DND-41 (cell line): Measurements from ENCODE around the gene STX1A.

Experiments
- ATAC-seq: fragments of 200-7000 bp; cut with Tn5 transposase; 3 replicates; pipeline ENCODE4 v1.9.1; 2021; ENCODE audit warnings: low read depth; ENCODE audit not compliant: insufficient read depth
- DNase-seq: peaks from one replicate; pipeline ENCODE4 v3.0.0-alpha.2; 2020
- H2AFZ ChIP-seq: 2 replicates; pipeline ENCODE4 v1.6.0; 2012; ENCODE audit warnings: low read depth, low read length
- H3K27ac ChIP-seq: 2 replicates; pipeline ENCODE4 v1.5.1; 2012; ENCODE audit warnings: low read length, inconsistent platforms
- H3K27me3 ChIP-seq: fragments of 200-600 bp; sonication (generic); 2 replicates; pipeline ENCODE4 v1.6.0; 2012; ENCODE audit warnings: low read length, mild to moderate bottlenecking, inconsistent platforms; ENCODE audit not compliant: insufficient read depth, poor library complexity
- H3K36me3 ChIP-seq: 2 replicates; pipeline ENCODE4 v1.5.1; 2012; ENCODE audit warnings: low read length, inconsistent platforms; ENCODE audit not compliant: insufficient read depth
- H3K4me1 ChIP-seq: 2 replicates; pipeline ENCODE4 v1.5.1; 2012; ENCODE audit warnings: mild to moderate bottlenecking, low read length; ENCODE audit not compliant: insufficient read depth
- H3K4me2 ChIP-seq: 2 replicates; pipeline ENCODE4 v1.6.0; 2012; ENCODE audit warnings: mild to moderate bottlenecking, moderate library complexity, low read length, inconsistent platforms; ENCODE audit not compliant: insufficient read depth
- H3K4me3 ChIP-seq, 2 experiments: fragments of 200-600 bp in 1 of 2; shearing (Covaris generic) in 1 of 2; 2 replicates each; pipeline ENCODE4 v1.5.1; 2012 to 2016; ENCODE audit warnings: inconsistent platforms in 2 of 2, low read length in 2 of 2, mild to moderate bottlenecking in 2 of 2, low read depth in 1 of 2, moderate library complexity in 1 of 2
- H3K79me2 ChIP-seq: 2 replicates; pipeline ENCODE4 v1.6.0; 2012; ENCODE audit warnings: low read length, inconsistent platforms; ENCODE audit not compliant: insufficient read depth
- H3K9ac ChIP-seq: 2 replicates; pipeline ENCODE4 v1.6.0; 2012; ENCODE audit warnings: low read depth, mild to moderate bottlenecking, inconsistent platforms, low read length, moderate library complexity
- H3K9me3 ChIP-seq: 2 replicates; pipeline ENCODE4 v1.5.1; 2012; ENCODE audit warnings: low read length, moderate library complexity, mild to moderate bottlenecking, inconsistent platforms; ENCODE audit not compliant: insufficient read depth, severe bottlenecking
- H4K20me1 ChIP-seq: 2 replicates; pipeline ENCODE4 v1.6.0; 2012; ENCODE audit warnings: low read length; ENCODE audit not compliant: insufficient read depth
- EZH2 ChIP-seq: IDR thresholded peaks from 3 replicates; pipeline ENCODE4 v1.6.1; 2012; ENCODE audit warnings: borderline replicate concordance, low read depth, mild to moderate bottlenecking, moderate library complexity, low read length, inconsistent platforms; ENCODE audit not compliant: severe bottlenecking
- TF ChIP-seq, protein P1 (sequence below): IDR thresholded peaks from 2 replicates; pipeline ENCODE4 v1.5.1; 2012; ENCODE audit warnings: borderline replicate concordance, low read length, moderate library complexity, mild to moderate bottlenecking; ENCODE audit not compliant: poor library complexity, severe bottlenecking; ENCODE audit errors: extremely low read depth

Gene STX1A

DNA sequence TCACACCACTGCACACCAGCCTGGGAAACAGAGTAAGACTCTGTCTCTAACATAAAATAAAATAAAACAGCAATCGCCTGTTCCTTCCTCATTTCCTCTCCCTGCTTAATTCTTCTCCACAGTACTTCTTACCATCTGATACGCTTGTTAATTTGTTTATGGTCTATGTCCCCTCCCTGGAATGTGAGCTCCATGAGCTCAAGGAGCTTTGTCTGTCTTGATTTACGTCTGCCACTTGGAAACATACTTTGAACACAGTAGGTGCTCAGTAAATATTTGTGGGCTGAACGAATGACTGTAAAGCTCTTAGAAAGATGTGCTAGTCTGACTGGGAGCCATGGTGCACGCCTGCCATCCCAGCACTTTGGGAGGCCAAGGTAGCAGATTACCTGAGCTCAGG, 9.1 kb upstream of the STX1A start:
- no peak overlapping the region for H3K9ac ChIP-seq
- TF ChIP-seq, protein P1, sequence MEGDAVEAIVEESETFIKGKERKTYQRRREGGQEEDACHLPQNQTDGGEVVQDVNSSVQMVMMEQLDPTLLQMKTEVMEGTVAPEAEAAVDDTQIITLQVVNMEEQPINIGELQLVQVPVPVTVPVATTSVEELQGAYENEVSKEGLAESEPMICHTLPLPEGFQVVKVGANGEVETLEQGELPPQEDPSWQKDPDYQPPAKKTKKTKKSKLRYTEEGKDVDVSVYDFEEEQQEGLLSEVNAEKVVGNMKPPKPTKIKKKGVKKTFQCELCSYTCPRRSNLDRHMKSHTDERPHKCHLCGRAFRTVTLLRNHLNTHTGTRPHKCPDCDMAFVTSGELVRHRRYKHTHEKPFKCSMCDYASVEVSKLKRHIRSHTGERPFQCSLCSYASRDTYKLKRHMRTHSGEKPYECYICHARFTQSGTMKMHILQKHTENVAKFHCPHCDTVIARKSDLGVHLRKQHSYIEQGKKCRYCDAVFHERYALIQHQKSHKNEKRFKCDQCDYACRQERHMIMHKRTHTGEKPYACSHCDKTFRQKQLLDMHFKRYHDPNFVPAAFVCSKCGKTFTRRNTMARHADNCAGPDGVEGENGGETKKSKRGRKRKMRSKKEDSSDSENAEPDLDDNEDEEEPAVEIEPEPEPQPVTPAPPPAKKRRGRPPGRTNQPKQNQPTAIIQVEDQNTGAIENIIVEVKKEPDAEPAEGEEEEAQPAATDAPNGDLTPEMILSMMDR: no peak
- ATAC-seq (no peak), DNase-seq (no peak)
- H3K36me3 ChIP-seq: no peaks in the 10 kb centered on the region
- H3K27ac ChIP-seq: no peak overlapping the region
- no peak overlapping the region for H3K4me3 ChIP-seq
- no peak overlapping the region for H3K4me2 ChIP-seq
- no peaks in the 10 kb centered on the region for H3K9me3 ChIP-seq
- H3K79me2 ChIP-seq: no peaks in the 10 kb centered on the region
- H4K20me1 ChIP-seq: no peaks in the 10 kb centered on the region
- H3K4me1 ChIP-seq: no peaks in the 10 kb centered on the region
- no peaks in the 10 kb centered on the region for H3K27me3 ChIP-seq
- no peak overlapping the region for H2AFZ ChIP-seq

GRCh38 chr7:73727952-73728351, 8.5 kb upstream of the STX1A start:
- Histone ChIP-seq H3K27ac (no peak overlapping the region), H3K4me1 (no peaks in the 10 kb centered on the region), H3K9me3 (no peaks in the 10 kb centered on the region), H3K27me3 (no peaks in the 10 kb centered on the region), H3K36me3 (no peaks in the 10 kb centered on the region), H4K20me1 (no peaks in the 10 kb centered on the region), H3K4me3 (no peak overlapping the region), H3K4me2 (no peak overlapping the region), H3K79me2 (no peaks in the 10 kb centered on the region), H3K9ac (no peak overlapping the region), H2AFZ (no peak overlapping the region)
- ATAC-seq (no peak), DNase-seq (no peak)
- TF ChIP-seq, protein P1: no peak
- no peak for TF ChIP-seq EZH2

GRCh38 chr7:73726083-73726466, 6.6 kb upstream of the STX1A start:
- Histone ChIP-seq H3K27ac (no peak overlapping the region), H3K4me2 (no peak overlapping the region), H2AFZ (no peak overlapping the region), H4K20me1 (0 out of 2 replicates have a peak, but pooled peaks cover 4% of the 10 kb centered on the region), H3K36me3 (no peaks in the 10 kb centered on the region), H3K4me3 (no peak overlapping the region), H3K9me3 (no peaks in the 10 kb centered on the region), H3K9ac (no peak overlapping the region), H3K27me3 (no peaks in the 10 kb centered on the region), H3K4me1 (no peaks in the 10 kb centered on the region), H3K79me2 (no peaks in the 10 kb centered on the region)
- DNase-seq (no peak), ATAC-seq (peak; percentile 30)
- no peak for TF ChIP-seq EZH2

GRCh38 chr7:73723813-73724212, 4.3 kb upstream of the STX1A start:
- Histone ChIP-seq H3K27me3 (no peaks in the 10 kb centered on the region), H3K79me2 (no peaks in the 10 kb centered on the region), H3K27ac (no peak overlapping the region), H3K9ac (no peak overlapping the region), H3K4me2 (no peak overlapping the region), H2AFZ (no peak overlapping the region), H4K20me1 (peaks cover 11% of the 10 kb centered on the region; the same call in 1 of the 2 replicates), H3K9me3 (no peaks in the 10 kb centered on the region), H3K36me3 (no peaks in the 10 kb centered on the region), H3K4me3 (no peak overlapping the region), H3K4me1 (no peaks in the 10 kb centered on the region)
- TF ChIP-seq, protein P1: no peak
- no peak for TF ChIP-seq EZH2
- no peak for DNase-seq
- no peak for ATAC-seq
